K562 (cell line): ENCODE results near the gene SMCHD1. TPM values are rescaled to one million over a fixed set of nuclear protein-coding genes. Genes with fewer than 3 reads are reported as not detected.
A peak's percentile ranks its signal among the peaks of the same experiment; 100 is the strongest.

Experiments used
- ATAC-seq: fragments of 200-7000 bp; cut with Tn5 transposase; 3 replicates; pipeline ENCODE4 v1.9.1; 2020; ENCODE audit warnings: moderate library complexity
- BruUV-seq: library from RNA; stranded (reverse); fragments of 400-500 nt; replicated peaks from 2 replicates; lab custom pipeline; 2021; lab: Mats Ljungman, UMichigan
- CTCF ChIA-PET: fragments of 300-600 bp; formaldehyde crosslinking; extraction: SDS; loops from one replicate; lab custom pipeline; 2021; ENCODE audit warnings: low intra/inter-chr PET ratio; lab: Yijun Ruan, JAX
- POLR2A ChIA-PET: fragments of 300-600, 350-650 bp; sonication (Branson Sonifier 250); formaldehyde crosslinking; extraction: SDS; loops from one replicate; lab custom pipeline; 2021; ENCODE audit warnings: antibody characterized with exemption, inconsistent platforms; lab: Yijun Ruan, JAX
- DNase-seq, 4 experiments: peaks; one replicate each; pipeline versions ENCODE4 v3.0.0 to v3.0.0-alpha.2; 2011 to 2018; ENCODE audit warnings: low spot score in 3 of 4, mixed read lengths in 3 of 4; ENCODE audit errors: extremely low read depth in 1 of 4
- FAIRE-seq: peaks from 2 replicates; lab custom pipeline; 2011; peaks lifted over from hg19 to GRCh38; lab: Jason Lieb, UNC
- H2AFZ ChIP-seq: 2 replicates; pipeline ENCODE4 v1.6.0; 2011; ENCODE audit warnings: low read depth, low read length, control low read depth, inconsistent platforms
- H3K27ac ChIP-seq: fragments of 200-600 bp; 3 replicates; pipeline ENCODE4 v1.8.0; 2011; ENCODE audit warnings: low read depth, mild to moderate bottlenecking, control low read depth, inconsistent platforms, low read length, moderate library complexity, mixed read lengths; ENCODE audit errors: extremely low read depth
- H3K27me3 ChIP-seq, 2 experiments: fragments of 300-600 bp in 1 of 2; 2 replicates in 1 of 2; 3 replicates in 1 of 2; pipeline versions ENCODE4 v1.6.0 to v1.8.0; 2011; ENCODE audit warnings: inconsistent platforms in 2 of 2, low read length in 2 of 2, mild to moderate bottlenecking in 1 of 2, mixed read lengths in 1 of 2, moderate library complexity in 1 of 2; ENCODE audit not compliant: control insufficient read depth in 2 of 2, insufficient read depth in 2 of 2
- H3K36me3 ChIP-seq: fragments of 300-600 bp; 3 replicates; pipeline ENCODE4 v1.8.0; 2011; ENCODE audit warnings: mild to moderate bottlenecking, low read length, inconsistent platforms; ENCODE audit not compliant: control insufficient read depth, insufficient read depth
- H3K4me1 ChIP-seq, 2 experiments: fragments of 200-600 bp in 1 of 2; replicated peaks in 1 of 2; 2 replicates in 1 of 2; 3 replicates in 1 of 2; pipeline versions ENCODE4 v1.5.1 to v1.8.0; 2011; ENCODE audit warnings: inconsistent platforms in 2 of 2, low read length in 2 of 2, mild to moderate bottlenecking in 1 of 2, mixed read lengths in 1 of 2, moderate library complexity in 1 of 2; ENCODE audit not compliant: control insufficient read depth in 2 of 2, insufficient read depth in 2 of 2
- H3K4me2 ChIP-seq: 2 replicates; pipeline ENCODE4 v1.6.1; 2011; ENCODE audit warnings: low read length, control low read depth, inconsistent platforms, mixed read lengths; ENCODE audit not compliant: insufficient read depth
- H3K4me3 ChIP-seq: fragments of 200-600 bp; sonication (generic), shearing (Covaris generic); 2 replicates; pipeline ENCODE4 v1.5.1; 2016; ENCODE audit warnings: control low read depth, inconsistent platforms
- H3K79me2 ChIP-seq: fragments of 200-600 bp; 3 replicates; pipeline ENCODE4 v1.8.0; 2011; ENCODE audit warnings: low read length, inconsistent platforms; ENCODE audit not compliant: control insufficient read depth, insufficient read depth
- H3K9ac ChIP-seq, 2 experiments: 2 replicates each; pipeline versions ENCODE4 v1.6.0 to v1.6.1; 2011; ENCODE audit warnings: low read depth in 2 of 2, low read length in 2 of 2, control low read depth in 1 of 2, inconsistent platforms in 1 of 2, mild to moderate bottlenecking in 1 of 2, mixed read lengths in 1 of 2; ENCODE audit not compliant: insufficient read depth in 1 of 2
- H3K9me1 ChIP-seq: one replicate; pipeline ENCODE4 v1.6.0; 2011; ENCODE audit warnings: inconsistent platforms, mild to moderate bottlenecking, low read length, moderate library complexity; ENCODE audit not compliant: control insufficient read depth, insufficient read depth
- H3K9me3 ChIP-seq: replicated peaks from 2 replicates; pipeline ENCODE4 v1.5.1; 2011; ENCODE audit warnings: low read depth, low read length, inconsistent platforms; ENCODE audit not compliant: control insufficient read depth, insufficient read depth
- H4K20me1 ChIP-seq: replicated peaks from 2 replicates; pipeline ENCODE4 v1.6.1; 2011; ENCODE audit warnings: low read length, inconsistent platforms, mixed read lengths; ENCODE audit not compliant: control insufficient read depth, insufficient read depth
- HDAC2 ChIP-seq: fragments of 450-650 bp; IDR thresholded peaks from 2 replicates; pipeline ENCODE4 v1.6.1; 2016; ENCODE audit warnings: mild to moderate bottlenecking
- HNRNPLL ChIP-seq: fragments of 200-400 bp; formaldehyde crosslinking; IDR thresholded peaks from 2 replicates; pipeline ENCODE4 v1.6.1; 2017; ENCODE audit warnings: low read length, low read depth, mild to moderate bottlenecking; ENCODE audit not compliant: poor library complexity, severe bottlenecking
- MEIS2 ChIP-seq: fragments of 450-650 bp; IDR thresholded peaks from 2 replicates; pipeline ENCODE4 v1.6.1; 2014; ENCODE audit warnings: mild to moderate bottlenecking; ENCODE audit not compliant: partially characterized antibody
- POLR3A ChIP-seq: IDR thresholded peaks from 2 replicates; pipeline ENCODE4 v1.6.1; 2011; ENCODE audit warnings: borderline replicate concordance, mild to moderate bottlenecking, moderate library complexity; ENCODE audit not compliant: insufficient read length, insufficient read depth; ENCODE audit errors: extremely low read depth
- TAF7 ChIP-seq: fragments of 450-650 bp; IDR thresholded peaks from 2 replicates; pipeline ENCODE4 v1.6.1; 2016; ENCODE audit warnings: missing genetic modification characterization, missing compliant biosample characterization
- TAL1 ChIP-seq: fragments of 450-650 bp; IDR thresholded peaks from 2 replicates; pipeline ENCODE4 v1.6.1; 2016; ENCODE audit warnings: mild to moderate bottlenecking
- TEAD2 ChIP-seq: fragments of 450-650 bp; IDR thresholded peaks from 2 replicates; pipeline ENCODE4 v1.6.1; 2016; ENCODE audit warnings: missing genetic modification characterization, control low read depth, missing compliant biosample characterization
- ZZZ3 ChIP-seq: fragments of 450-650 bp; IDR thresholded peaks from 2 replicates; pipeline ENCODE4 v1.6.1; 2016; ENCODE audit warnings: antibody characterized with exemption, mild to moderate bottlenecking, moderate library complexity
- WGBS: fragments of 100-300 bp; shearing (Covaris generic); methylation state at CpG from one replicate; pipeline ENCODE4 v1.1.6; 2016; ENCODE audit warnings: low coverage, mixed read lengths; ENCODE audit not compliant: insufficient coverage; ENCODE audit errors: missing lambda C conversion rate; 5-methylcytosine and 5-hydroxymethylcytosine counted together
- in situ Hi-C: fragments of 300-500 bp; cut with MboI; formaldehyde crosslinking; loops from 4 replicates; pipeline ENCODE4 v1.15.0; 2018; ENCODE audit warnings: inconsistent platforms, mixed read lengths
- intact Hi-C: fragments of 100-400 bp; cut with micrococcal nuclease; formaldehyde crosslinking; loops from 2 replicates; pipeline ENCODE4 v1.14.2; 2022
- polyA plus RNA-seq, 8 experiments: library from polyadenylated mRNA; depleted of rRNA in 4 of 8; stranded (reverse) in 5 of 8; unstranded in 3 of 8; fragments of >200 nt; fragmentation: Nextera tagmentation in 2 of 8; fragmentation: Illumina TruSeq in 1 of 8; extraction: Ambion mirVana in 2 of 8; extraction: Trizol in 1 of 8; gene quantifications; 2 replicates each; pipeline versions ENCODE4 v1.2.1 to v1.2.3, GENCODE V29; 2011 to 2014; ENCODE audit warnings: inconsistent platforms in 1 of 8, missing spikeins in 1 of 8
- total RNA-seq, 7 experiments: library from RNA; depleted of rRNA in 6 of 7; stranded (reverse); fragments of >200 nt in 6 of 7; fragmentation: Illumina TruSeq in 2 of 7; extraction: Trizol in 2 of 7; gene quantifications; 2 replicates each; pipeline versions ENCODE4 v1.2.1 to v1.2.3, GENCODE V29; 2011 to 2021; ENCODE audit warnings: low replicate concordance in 1 of 7
- TF ChIP-seq, protein P1 (sequence below), 3 experiments: fragments of 200-800 bp in 1 of 3; fragments of 250-450 bp in 1 of 3; fragments of 450-650 bp in 1 of 3; sonication (Bioruptor Pico) in 1 of 3; sonication (Bioruptor generic) in 1 of 3; formaldehyde crosslinking in 1 of 3; IDR thresholded peaks; 2 replicates each; pipeline versions ENCODE4 v1.6.1 to v1.8.0; 2016 to 2022; ENCODE audit warnings: mild to moderate bottlenecking in 2 of 3, missing genetic modification characterization in 2 of 3, missing compliant biosample characterization in 1 of 3, moderate library complexity in 1 of 3
- TF ChIP-seq, protein P2 (sequence below): sonication (generic); formaldehyde crosslinking; IDR thresholded peaks from 2 replicates; pipeline ENCODE4 v1.8.0; 2022; ENCODE audit warnings: mild to moderate bottlenecking, missing genetic modification reagents, borderline replicate concordance
- TF ChIP-seq, protein P3 (sequence below): fragments of 250-450 bp; sonication (Bioruptor Pico); IDR thresholded peaks from 2 replicates; pipeline ENCODE4 v1.5.0; 2020; ENCODE audit warnings: mild to moderate bottlenecking
- TF ChIP-seq, protein P4 (sequence below): fragments of 450-650 bp; IDR thresholded peaks from 2 replicates; pipeline ENCODE4 v1.6.1; 2014; ENCODE audit warnings: low read depth, mild to moderate bottlenecking, moderate library complexity, borderline replicate concordance

SMCHD1 gene
- total and polyA plus RNA-seq, 9 of the 15 experiments (the other 6 are each of a cell fraction or from before 2014, with no cell fraction given) = 6.3 to 144 (median 72.7) TPM

DNA sequence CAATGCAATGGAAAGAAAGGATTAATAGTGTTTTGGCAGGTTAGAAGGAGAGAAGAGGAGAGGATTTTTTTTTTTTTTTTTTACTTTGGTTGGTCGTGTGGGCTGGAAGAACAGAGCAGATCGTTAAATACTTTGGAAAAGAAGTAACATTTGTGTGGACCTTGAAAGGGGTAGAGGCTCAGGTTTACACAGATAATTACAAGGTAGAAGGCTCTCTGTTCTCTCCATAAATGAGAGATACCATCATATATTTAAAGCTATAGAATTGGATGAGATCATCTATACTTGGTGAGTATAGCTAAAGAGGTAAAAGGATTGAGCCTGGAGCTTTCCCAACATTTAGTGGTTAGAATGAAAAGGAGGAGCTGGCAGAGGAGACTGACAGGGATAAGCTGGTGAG lies 49.0 kb downstream of the SMCHD1 start (continued):
- TF ChIP-seq, protein P1, sequence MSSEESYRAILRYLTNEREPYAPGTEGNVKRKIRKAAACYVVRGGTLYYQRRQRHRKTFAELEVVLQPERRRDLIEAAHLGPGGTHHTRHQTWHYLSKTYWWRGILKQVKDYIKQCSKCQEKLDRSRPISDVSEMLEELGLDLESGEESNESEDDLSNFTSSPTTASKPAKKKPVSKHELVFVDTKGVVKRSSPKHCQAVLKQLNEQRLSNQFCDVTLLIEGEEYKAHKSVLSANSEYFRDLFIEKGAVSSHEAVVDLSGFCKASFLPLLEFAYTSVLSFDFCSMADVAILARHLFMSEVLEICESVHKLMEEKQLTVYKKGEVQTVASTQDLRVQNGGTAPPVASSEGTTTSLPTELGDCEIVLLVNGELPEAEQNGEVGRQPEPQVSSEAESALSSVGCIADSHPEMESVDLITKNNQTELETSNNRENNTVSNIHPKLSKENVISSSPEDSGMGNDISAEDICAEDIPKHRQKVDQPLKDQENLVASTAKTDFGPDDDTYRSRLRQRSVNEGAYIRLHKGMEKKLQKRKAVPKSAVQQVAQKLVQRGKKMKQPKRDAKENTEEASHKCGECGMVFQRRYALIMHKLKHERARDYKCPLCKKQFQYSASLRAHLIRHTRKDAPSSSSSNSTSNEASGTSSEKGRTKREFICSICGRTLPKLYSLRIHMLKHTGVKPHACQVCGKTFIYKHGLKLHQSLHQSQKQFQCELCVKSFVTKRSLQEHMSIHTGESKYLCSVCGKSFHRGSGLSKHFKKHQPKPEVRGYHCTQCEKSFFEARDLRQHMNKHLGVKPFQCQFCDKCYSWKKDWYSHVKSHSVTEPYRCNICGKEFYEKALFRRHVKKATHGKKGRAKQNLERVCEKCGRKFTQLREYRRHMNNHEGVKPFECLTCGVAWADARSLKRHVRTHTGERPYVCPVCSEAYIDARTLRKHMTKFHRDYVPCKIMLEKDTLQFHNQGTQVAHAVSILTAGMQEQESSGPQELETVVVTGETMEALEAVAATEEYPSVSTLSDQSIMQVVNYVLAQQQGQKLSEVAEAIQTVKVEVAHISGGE (CRISPR knock-in tag; IDR thresholded peaks at IDR 0.05) = no peak
- TF ChIP-seq POLR3A (no peak), MEIS2 (no peak), ZZZ3 (no peak)
- TF ChIP-seq, all 486 proteins: peak for 0

DNA sequence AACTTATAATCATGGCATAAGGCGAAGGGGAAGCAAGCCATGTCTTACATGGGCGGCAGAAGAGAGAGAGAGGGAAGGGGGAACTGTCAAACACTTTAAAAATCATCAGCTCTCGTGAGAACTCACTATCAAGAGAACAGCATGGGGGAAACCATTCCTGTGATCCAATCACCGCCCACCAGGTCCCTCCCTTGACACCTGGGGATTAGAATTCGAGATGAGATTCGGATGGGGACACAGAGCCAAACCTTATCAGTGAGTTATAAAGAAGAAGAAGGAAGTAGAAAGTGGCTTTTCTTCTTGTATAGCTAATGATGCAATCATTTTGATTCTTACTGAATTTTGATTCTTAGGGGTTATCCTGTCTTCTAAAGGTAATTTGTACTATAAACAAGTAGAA lies 51.4 kb downstream of the SMCHD1 start:
- intact Hi-C loops = no loop called here
- POLR2A ChIA-PET = interaction anchor here (0.6 to 2.2 kb wide), 6 partner anchors 9 to 1082 kb away, joined by 3 to 6 read pairs (median 4); no protein-coding TSS in a partner anchor
- FAIRE-seq = peak; percentile 26
- no peaks in the 10 kb centered on the region for H3K4me1 ChIP-seq
- in situ Hi-C loops = no loop called here
- H2AFZ ChIP-seq = no peak overlapping the region
- 0 out of 3 replicates have a peak, but pooled peaks cover 6% of the 10 kb centered on the region for H3K79me2 ChIP-seq
- no peak overlapping the region for H3K4me3 ChIP-seq
- H4K20me1 ChIP-seq = no peaks in the 10 kb centered on the region
- CTCF ChIA-PET = no interaction called here
- no peaks in the 10 kb centered on the region for H3K9me1 ChIP-seq
- no TSS peak for BruUV-seq
- no peaks in the 10 kb centered on the region for H3K27me3 ChIP-seq
- H3K9ac ChIP-seq = no peak overlapping the region
- ATAC-seq = peak; percentile 67
- WGBS = 40% methylated on average over 6 of the region's 6 CpGs
- peak in 1 of 4 experiments; percentile 34 for DNase-seq
- no peaks in the 10 kb centered on the region for H3K9me3 ChIP-seq
- H3K36me3 ChIP-seq = peaks cover 91% of the 10 kb centered on the region
- H3K4me2 ChIP-seq = no peak overlapping the region
- peak overlapping the region; percentile 5; the same call in 1 of the 3 replicates for H3K27ac ChIP-seq
- TF ChIP-seq HDAC2 (no peak), TAF7 (no peak), TEAD2 (no peak), TAL1 (peak; percentile 60), HNRNPLL (no peak)
- TF ChIP-seq, protein P2, sequence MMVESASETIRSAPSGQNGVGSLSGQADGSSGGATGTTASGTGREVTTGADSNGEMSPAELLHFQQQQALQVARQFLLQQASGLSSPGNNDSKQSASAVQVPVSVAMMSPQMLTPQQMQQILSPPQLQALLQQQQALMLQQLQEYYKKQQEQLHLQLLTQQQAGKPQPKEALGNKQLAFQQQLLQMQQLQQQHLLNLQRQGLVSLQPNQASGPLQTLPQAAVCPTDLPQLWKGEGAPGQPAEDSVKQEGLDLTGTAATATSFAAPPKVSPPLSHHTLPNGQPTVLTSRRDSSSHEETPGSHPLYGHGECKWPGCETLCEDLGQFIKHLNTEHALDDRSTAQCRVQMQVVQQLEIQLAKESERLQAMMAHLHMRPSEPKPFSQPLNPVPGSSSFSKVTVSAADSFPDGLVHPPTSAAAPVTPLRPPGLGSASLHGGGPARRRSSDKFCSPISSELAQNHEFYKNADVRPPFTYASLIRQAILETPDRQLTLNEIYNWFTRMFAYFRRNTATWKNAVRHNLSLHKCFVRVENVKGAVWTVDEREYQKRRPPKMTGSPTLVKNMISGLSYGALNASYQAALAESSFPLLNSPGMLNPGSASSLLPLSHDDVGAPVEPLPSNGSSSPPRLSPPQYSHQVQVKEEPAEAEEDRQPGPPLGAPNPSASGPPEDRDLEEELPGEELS (CRISPR knock-in tag) = no peak
- TF ChIP-seq, protein P3, sequence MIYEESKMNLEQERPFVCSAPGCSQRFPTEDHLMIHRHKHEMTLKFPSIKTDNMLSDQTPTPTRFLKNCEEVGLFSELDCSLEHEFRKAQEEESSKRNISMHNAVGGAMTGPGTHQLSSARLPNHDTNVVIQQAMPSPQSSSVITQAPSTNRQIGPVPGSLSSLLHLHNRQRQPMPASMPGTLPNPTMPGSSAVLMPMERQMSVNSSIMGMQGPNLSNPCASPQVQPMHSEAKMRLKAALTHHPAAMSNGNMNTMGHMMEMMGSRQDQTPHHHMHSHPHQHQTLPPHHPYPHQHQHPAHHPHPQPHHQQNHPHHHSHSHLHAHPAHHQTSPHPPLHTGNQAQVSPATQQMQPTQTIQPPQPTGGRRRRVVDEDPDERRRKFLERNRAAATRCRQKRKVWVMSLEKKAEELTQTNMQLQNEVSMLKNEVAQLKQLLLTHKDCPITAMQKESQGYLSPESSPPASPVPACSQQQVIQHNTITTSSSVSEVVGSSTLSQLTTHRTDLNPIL (CRISPR knock-in tag) = no peak
- TF ChIP-seq, protein P4, sequence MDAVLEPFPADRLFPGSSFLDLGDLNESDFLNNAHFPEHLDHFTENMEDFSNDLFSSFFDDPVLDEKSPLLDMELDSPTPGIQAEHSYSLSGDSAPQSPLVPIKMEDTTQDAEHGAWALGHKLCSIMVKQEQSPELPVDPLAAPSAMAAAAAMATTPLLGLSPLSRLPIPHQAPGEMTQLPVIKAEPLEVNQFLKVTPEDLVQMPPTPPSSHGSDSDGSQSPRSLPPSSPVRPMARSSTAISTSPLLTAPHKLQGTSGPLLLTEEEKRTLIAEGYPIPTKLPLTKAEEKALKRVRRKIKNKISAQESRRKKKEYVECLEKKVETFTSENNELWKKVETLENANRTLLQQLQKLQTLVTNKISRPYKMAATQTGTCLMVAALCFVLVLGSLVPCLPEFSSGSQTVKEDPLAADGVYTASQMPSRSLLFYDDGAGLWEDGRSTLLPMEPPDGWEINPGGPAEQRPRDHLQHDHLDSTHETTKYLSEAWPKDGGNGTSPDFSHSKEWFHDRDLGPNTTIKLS = no peak
